ENCODE results near the gene OR51B4.

OR51B4 gene

DNA sequence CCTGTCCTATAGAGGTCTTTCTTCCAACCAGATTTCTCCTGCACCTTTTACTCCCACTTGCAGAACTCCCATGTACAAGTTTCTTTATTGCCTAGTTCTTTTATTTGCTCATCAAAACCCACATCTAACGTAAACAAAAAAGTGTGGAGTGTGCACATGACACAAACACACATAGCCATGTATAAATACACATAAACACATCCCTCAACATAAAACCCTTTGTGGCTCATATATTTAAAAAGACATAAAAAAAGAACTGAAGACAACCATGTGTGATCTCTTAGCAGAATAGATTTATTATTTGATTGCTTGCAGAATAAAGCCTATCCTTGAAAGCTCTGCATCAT is 48.9 kb downstream of the OR51B4 start:
- Histone ChIP-seq H3K27me3 (no peaks in the 10 kb centered on the region), H3K4me3 (no peak overlapping the region), H3K27ac (no peak overlapping the region), H3K4me1 (no peaks in the 10 kb centered on the region), H3K36me3 (no peaks in the 10 kb centered on the region), H3K9me3 (no peaks in the 10 kb centered on the region)
- DNase-seq, result no peak
- intact Hi-C loops (cut with DNase I; ENCODE audit: low total_unique reads), result no loop called here
- TF ChIP-seq, protein P1, sequence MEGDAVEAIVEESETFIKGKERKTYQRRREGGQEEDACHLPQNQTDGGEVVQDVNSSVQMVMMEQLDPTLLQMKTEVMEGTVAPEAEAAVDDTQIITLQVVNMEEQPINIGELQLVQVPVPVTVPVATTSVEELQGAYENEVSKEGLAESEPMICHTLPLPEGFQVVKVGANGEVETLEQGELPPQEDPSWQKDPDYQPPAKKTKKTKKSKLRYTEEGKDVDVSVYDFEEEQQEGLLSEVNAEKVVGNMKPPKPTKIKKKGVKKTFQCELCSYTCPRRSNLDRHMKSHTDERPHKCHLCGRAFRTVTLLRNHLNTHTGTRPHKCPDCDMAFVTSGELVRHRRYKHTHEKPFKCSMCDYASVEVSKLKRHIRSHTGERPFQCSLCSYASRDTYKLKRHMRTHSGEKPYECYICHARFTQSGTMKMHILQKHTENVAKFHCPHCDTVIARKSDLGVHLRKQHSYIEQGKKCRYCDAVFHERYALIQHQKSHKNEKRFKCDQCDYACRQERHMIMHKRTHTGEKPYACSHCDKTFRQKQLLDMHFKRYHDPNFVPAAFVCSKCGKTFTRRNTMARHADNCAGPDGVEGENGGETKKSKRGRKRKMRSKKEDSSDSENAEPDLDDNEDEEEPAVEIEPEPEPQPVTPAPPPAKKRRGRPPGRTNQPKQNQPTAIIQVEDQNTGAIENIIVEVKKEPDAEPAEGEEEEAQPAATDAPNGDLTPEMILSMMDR (IDR thresholded peaks at IDR 0.05), result no peak

DNA sequence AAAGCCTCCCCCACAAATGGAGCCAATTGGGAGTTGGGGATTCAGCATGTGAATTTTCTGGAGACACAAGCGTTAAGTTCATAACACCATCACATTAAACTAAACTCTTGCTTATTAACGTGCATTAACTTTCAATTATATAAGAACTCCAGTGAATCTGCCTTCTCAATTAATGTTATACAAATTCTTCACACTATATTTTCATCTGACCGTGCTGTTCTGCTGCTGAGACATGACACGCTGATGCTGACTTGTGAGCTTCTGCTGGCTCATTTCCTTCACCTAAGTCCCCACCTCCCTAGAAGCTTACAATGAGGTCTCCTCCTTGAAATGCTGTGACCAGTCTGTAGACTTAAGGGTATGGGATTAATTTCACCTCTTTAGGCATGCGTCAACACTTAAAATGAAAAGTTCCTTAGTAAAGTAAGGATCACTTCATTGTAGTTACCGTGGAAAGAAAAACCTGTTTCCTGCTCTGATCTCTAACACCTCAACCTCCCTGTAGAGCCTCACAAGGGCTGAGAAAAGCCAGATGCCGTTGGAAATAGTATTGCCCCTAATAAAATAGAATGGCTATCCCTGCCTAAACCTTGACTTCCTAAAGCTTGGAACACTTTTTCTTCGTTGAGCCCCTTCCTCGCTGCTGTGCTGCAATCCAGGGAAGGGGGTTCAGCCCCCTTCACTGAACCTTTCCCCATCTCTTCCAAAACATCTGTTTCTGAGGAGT is 49.4 kb downstream of the OR51B4 start:
- TF ChIP-seq, protein P1 (IDR thresholded peaks at IDR 0.05), result no peak
- intact Hi-C loops (cut with DNase I; ENCODE audit: low total_unique reads), result no loop called here
- Histone ChIP-seq H3K4me1 (no peaks in the 10 kb centered on the region), H3K27ac (no peak overlapping the region), H3K27me3 (no peaks in the 10 kb centered on the region), H3K36me3 (no peaks in the 10 kb centered on the region), H3K9me3 (no peaks in the 10 kb centered on the region), H3K4me3 (no peak overlapping the region)
- DNase-seq, result no peak

- Histone ChIP-seq H3K36me3 (no peaks in the 10 kb centered on the region), H3K9me3 (no peaks in the 10 kb centered on the region), H3K27me3 (no peaks in the 10 kb centered on the region), H3K4me3 (no peak overlapping the region), H3K27ac (no peak overlapping the region), H3K4me1 (no peaks in the 10 kb centered on the region)
- no peak for DNase-seq
- intact Hi-C loops (cut with DNase I; ENCODE audit: low total_unique reads), result no loop called here
- TF ChIP-seq, protein P1 (IDR thresholded peaks at IDR 0.05), result no peak
These were observed 50.0 kb downstream of the OR51B4 start for GRCh38 chr11:5251746-5252145.

Measured in tibial artery (tissue), 4 donors.